ENCODE data around the gene CDK5. TPM values are rescaled to one million over a fixed set of nuclear protein-coding genes. Genes with fewer than 3 reads are reported as not detected.

CDK5 gene
- total and polyA plus RNA-seq, 2 of the 13 experiments (the other 11 are each of a cell fraction or from before 2014, with no cell fraction given), result 16.4 to 21.3 TPM

- Histone ChIP-seq H3K4me2 (ENCODE audit: low read depth, low read length) (no peak overlapping the region), H4K20me1 (ENCODE audit: insufficient read depth, low read length) (no peaks in the 10 kb centered on the region), H3K27me3 (ENCODE audit: control insufficient read depth in 1 of 2, insufficient read depth in 2 of 2, low read length in 2 of 2) (peaks cover 14 to 55% of the 10 kb centered on the region in 2 experiments), H3K36me3 (replicated peaks in 1 of 2; ENCODE audit: control insufficient read depth in 1 of 2, insufficient read depth in 2 of 2, low read length in 2 of 2) (no peaks in the 10 kb centered on the region; a peak in 1 of 5 replicates), H3K79me2 (ENCODE audit: insufficient read depth, low read length) (no peaks in the 10 kb centered on the region), H3K27ac (ENCODE audit: extremely low read length, insufficient read depth, low read length) (no peak overlapping the region), H3K9me3 (ENCODE audit: low read length) (no peaks in the 10 kb centered on the region), H3K4me3 (replicated peaks in 1 of 3; ENCODE audit: insufficient read depth in 1 of 3, low read depth in 2 of 3, low read length in 3 of 3) (peak overlapping the region in 1 of 3 experiments; percentile 70; a peak in 1 of 6 replicates), H3K4me1 (ENCODE audit: insufficient read depth, low read length) (peaks cover 53% of the 10 kb centered on the region), H2AFZ (ENCODE audit: low read length) (no peak overlapping the region), H3K9ac (ENCODE audit: insufficient read depth, low read depth, low read length) (no peak overlapping the region)
- in situ Hi-C loops (cut with HindIII; ENCODE audit: extremely low pct_ligation_motif_present, low pct_unique_long_range_greater_than_20kb), result no loop called here
- WGBS (ENCODE audit: low lambda C conversion rate), result 0% methylated on average over 1 of the region's 20 CpGs
- intact Hi-C loops (cut with micrococcal nuclease; ENCODE audit: unreplicated experiment), result no loop called here
- ChIA-PET CTCF (ENCODE audit: low intra/inter-chr PET ratio, low total read pairs) (interaction anchor here (1.3 kb wide), 1 partner anchor 33 kb away, joined by 3 read pairs; no protein-coding TSS in a partner anchor), POLR2A (interaction anchor here (1.3 to 1.4 kb wide), 2 partner anchors 9 to 10 kb away, joined by 4 to 6 read pairs; partner anchors contain the start of gene ABCB8)
- FAIRE-seq, result no peak
- no peak for DNase-seq (ENCODE audit: low spot score)
- ATAC-seq, result no peak
- no peak for TF ChIP-seq ZNF329 (CRISPR knock-in tag; IDR thresholded peaks at IDR 0.05; ENCODE audit: low read depth)
- TF ChIP-seq CENPT (CRISPR knock-in tag; IDR thresholded peaks at IDR 0.05; ENCODE audit: low read depth), result no peak
- no peak for TF ChIP-seq ZFP36 (IDR thresholded peaks at IDR 0.05; ENCODE audit: borderline replicate concordance, low read depth, low read length, partially characterized antibody)
- TF ChIP-seq CEBPG (CRISPR knock-in tag; IDR thresholded peaks at IDR 0.05), result no peak
- 0 out of 2 replicates have a peak, but pooled peaks have one; percentile 15 for TF ChIP-seq ZNF800 (CRISPR knock-in tag; IDR thresholded peaks at IDR 0.05)
- no peak for TF ChIP-seq ZFP36L1 (CRISPR knock-in tag; IDR thresholded peaks at IDR 0.05)
- TF ChIP-seq NFAT5 (CRISPR knock-in tag; IDR thresholded peaks at IDR 0.05), result no peak
- BruUV-seq (replicated peaks), result no TSS peak
Measured at GRCh38 chr7:151019130-151019447, 38.6 kb downstream of the CDK5 start.

Measured in HepG2 (cell line).